B cell (primary cell): ENCODE results near the gene ABCC3. TPM values are rescaled to one million over a fixed set of nuclear protein-coding genes. Genes with fewer than 3 reads are reported as not detected.

Experiments used
- ATAC-seq: fragments of 200-7000 bp; cut with Tn5 transposase; one replicate; pipeline ENCODE4 v1.10.0; 2021; ENCODE audit warnings: low read depth, mild to moderate bottlenecking, moderate number of reproducible peaks, moderate library complexity
- CTCF ChIA-PET: fragments of 350-600 bp; sonication (Branson Sonifier 250); formaldehyde crosslinking; loops from one replicate; lab custom pipeline; 2021; ENCODE audit warnings: antibody characterized with exemption, inconsistent platforms; lab: Charles Lee
- POLR2A ChIA-PET: fragments of 350-600 bp; sonication (Branson Sonifier 250); formaldehyde crosslinking; loops from one replicate; lab custom pipeline; 2021; ENCODE audit warnings: antibody characterized with exemption; lab: Charles Lee
- DNase-seq: peaks from one replicate; pipeline ENCODE4 v3.0.0; 2013
- H2AFZ ChIP-seq: 2 replicates; pipeline ENCODE4 v1.6.1; 2012; ENCODE audit warnings: mild to moderate bottlenecking, low read depth, low read length; ENCODE audit not compliant: insufficient read depth, poor library complexity, severe bottlenecking
- H3K27ac ChIP-seq, 2 donors: 1 replicate in 1 of 2; 2 replicates in 1 of 2; pipeline ENCODE4 v1.5.1; 2012 to 2013; ENCODE audit warnings: low read length in 2 of 2, mild to moderate bottlenecking in 2 of 2, moderate library complexity in 1 of 2
- H3K27me3 ChIP-seq, 4 experiments: fragments of 200-600 bp in 1 of 4; sonication (generic) in 1 of 4; replicated peaks in 1 of 4; 1 replicate in 2 of 4; 2 replicates in 2 of 4; pipeline versions ENCODE4 v1.6.1 to v1.7.0; 2013 to 2016; ENCODE audit warnings: low read length in 3 of 4, mild to moderate bottlenecking in 2 of 4, mixed read lengths in 1 of 4, moderate library complexity in 1 of 4; ENCODE audit not compliant: insufficient read depth in 4 of 4, control insufficient read depth in 3 of 4; ENCODE audit errors: control extremely low read depth in 1 of 4
- H3K36me3 ChIP-seq, 2 experiments: replicated peaks in 1 of 2; 1 replicate in 1 of 2; 2 replicates in 1 of 2; pipeline versions ENCODE4 v1.6.1 to v1.7.1; 2013; ENCODE audit warnings: low read length in 1 of 2; ENCODE audit not compliant: insufficient read depth in 2 of 2, control insufficient read depth in 1 of 2; ENCODE audit errors: control extremely low read depth in 1 of 2, extremely low read depth in 1 of 2
- H3K4me1 ChIP-seq, 2 donors: fragments of 200-600 bp in 1 of 2; sonication (generic) in 1 of 2; 1 replicate in 1 of 2; 2 replicates in 1 of 2; pipeline versions ENCODE4 v1.5.1 to v1.6.1; 2013 to 2017; ENCODE audit warnings: low read length in 2 of 2; ENCODE audit not compliant: control insufficient read depth in 2 of 2, insufficient read depth in 2 of 2
- H3K4me2 ChIP-seq: replicated peaks from 2 replicates; pipeline ENCODE3; 2012; ENCODE audit warnings: mild to moderate bottlenecking, low read depth, low read length; ENCODE audit not compliant: poor library complexity, severe bottlenecking
- H3K4me3 ChIP-seq, 5 experiments: fragments of 200-600 bp in 1 of 5; sonication (generic) in 1 of 5; 1 replicate in 3 of 5; 2 replicates in 2 of 5; pipeline versions ENCODE4 v1.5.1 to v1.7.0; 2011 to 2016; ENCODE audit warnings: low read length in 4 of 5, mild to moderate bottlenecking in 4 of 5, low read depth in 2 of 5, control low read depth in 1 of 5, moderate library complexity in 1 of 5; ENCODE audit not compliant: insufficient read depth in 1 of 5; ENCODE audit errors: control extremely low read depth in 1 of 5, extremely low read depth in 1 of 5
- H3K79me2 ChIP-seq: fragments of 200-600 bp; sonication (generic); one replicate; pipeline ENCODE4 v1.6.0; 2016; ENCODE audit warnings: low read length; ENCODE audit not compliant: control insufficient read depth, insufficient read depth
- H3K9ac ChIP-seq: fragments of 200-600 bp; sonication (generic); 2 replicates; pipeline ENCODE4 v1.6.1; 2017; ENCODE audit warnings: mild to moderate bottlenecking, low read length, moderate library complexity
- H3K9me3 ChIP-seq, 3 donors: one replicate each; pipeline versions ENCODE4 v1.6.1 to v1.7.1; 2013; ENCODE audit warnings: low read length in 2 of 3; ENCODE audit not compliant: control insufficient read depth in 2 of 3, insufficient read depth in 1 of 3; ENCODE audit errors: control extremely low read depth in 1 of 3
- H4K20me1 ChIP-seq: 2 replicates; pipeline ENCODE4 v1.6.0; 2012; ENCODE audit warnings: mild to moderate bottlenecking, low read length; ENCODE audit not compliant: insufficient read depth, control insufficient read depth, poor library complexity, severe bottlenecking
- H3K27ac Mint-ChIP-seq: one replicate; pipeline ENCODE4 v1.8.0; 2021; ENCODE audit warnings: mixed read lengths
- H3K27me3 Mint-ChIP-seq: one replicate; pipeline ENCODE4 v1.8.0; 2021; ENCODE audit warnings: mixed read lengths
- H3K4me1 Mint-ChIP-seq: one replicate; pipeline ENCODE4 v1.8.0; 2021; ENCODE audit warnings: mixed read lengths
- H3K4me3 Mint-ChIP-seq: one replicate; pipeline ENCODE4 v1.8.0; 2021; ENCODE audit warnings: mixed read lengths
- H3K9me3 Mint-ChIP-seq: one replicate; pipeline ENCODE4 v1.8.0; 2022; ENCODE audit warnings: mixed read lengths; ENCODE audit not compliant: insufficient read depth
- EZH2 ChIP-seq: IDR thresholded peaks from 2 replicates; pipeline ENCODE4 v1.6.1; 2012; ENCODE audit warnings: borderline replicate concordance, low read depth, mild to moderate bottlenecking, moderate library complexity, low read length; ENCODE audit not compliant: insufficient read depth, poor library complexity, severe bottlenecking
- WGBS: methylation state at CpG from one replicate; pipeline ENCODE4 v1.1.5; 2013; ENCODE audit warnings: missing lambda C conversion rate; ENCODE audit not compliant: insufficient coverage; 5-methylcytosine and 5-hydroxymethylcytosine counted together
- intact Hi-C: fragments of 100-400 bp; cut with micrococcal nuclease; formaldehyde crosslinking; loops from one replicate; pipeline ENCODE4 v1.10.0; 2022
- polyA plus RNA-seq: library from polyadenylated mRNA; depleted of rRNA; stranded (reverse); fragments of >200 nt; gene quantifications from 2 replicates; pipeline ENCODE4 v1.2.3, GENCODE V29; 2012
- total RNA-seq, 2 donors: library from RNA; stranded (reverse); fragments of 120-200 nt in 1 of 2; gene quantifications; 1 replicate in 1 of 2; 2 replicates in 1 of 2; pipeline versions ENCODE4 v1.2.3 to v1.2.4, GENCODE V29; 2013 to 2022
- TF ChIP-seq, protein P1 (sequence below): fragments of 200-600 bp; IDR thresholded peaks from one replicate; pipeline ENCODE4 v1.8.0; 2022; ENCODE audit warnings: antibody characterized with exemption, mild to moderate bottlenecking

The ABCC3 gene
- total and polyA plus RNA-seq, 2 donors (not counting 1 experiment from before 2014, with no cell fraction given): 0.05 to 0.60 TPM

DNA sequence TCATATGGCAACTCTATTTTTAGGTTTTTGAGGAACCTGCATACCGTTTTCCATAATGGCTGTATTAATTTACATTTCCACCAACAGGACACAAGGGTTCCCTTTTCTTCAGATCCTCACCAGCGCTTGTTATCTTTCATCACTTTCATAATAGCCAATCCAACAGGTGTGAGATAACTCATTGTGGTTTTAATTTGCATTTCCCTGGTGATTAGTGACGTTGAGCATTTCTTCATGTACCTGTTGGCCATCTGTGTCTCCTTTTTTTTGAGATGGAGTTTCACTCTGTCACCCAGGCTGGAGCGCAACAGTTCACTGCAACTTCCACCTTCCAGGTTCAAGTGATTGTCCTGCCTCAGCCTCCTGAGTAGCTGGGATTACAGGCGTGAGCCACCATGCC lies 36.2 kb upstream of the ABCC3 start:
- ChIA-PET POLR2A (no interaction called here), CTCF (no interaction called here)
- no peak overlapping the region for H3K4me3 ChIP-seq
- Mint-ChIP-seq H3K27me3 (peaks cover 25% of the 10 kb centered on the region), H3K4me3 (no peak overlapping the region), H3K9me3 (no peaks in the 10 kb centered on the region), H3K4me1 (no peaks in the 10 kb centered on the region), H3K27ac (no peak overlapping the region)
- H3K4me1 ChIP-seq: no peaks in the 10 kb centered on the region
- no peak overlapping the region for H3K4me2 ChIP-seq
- TF ChIP-seq, protein P1, sequence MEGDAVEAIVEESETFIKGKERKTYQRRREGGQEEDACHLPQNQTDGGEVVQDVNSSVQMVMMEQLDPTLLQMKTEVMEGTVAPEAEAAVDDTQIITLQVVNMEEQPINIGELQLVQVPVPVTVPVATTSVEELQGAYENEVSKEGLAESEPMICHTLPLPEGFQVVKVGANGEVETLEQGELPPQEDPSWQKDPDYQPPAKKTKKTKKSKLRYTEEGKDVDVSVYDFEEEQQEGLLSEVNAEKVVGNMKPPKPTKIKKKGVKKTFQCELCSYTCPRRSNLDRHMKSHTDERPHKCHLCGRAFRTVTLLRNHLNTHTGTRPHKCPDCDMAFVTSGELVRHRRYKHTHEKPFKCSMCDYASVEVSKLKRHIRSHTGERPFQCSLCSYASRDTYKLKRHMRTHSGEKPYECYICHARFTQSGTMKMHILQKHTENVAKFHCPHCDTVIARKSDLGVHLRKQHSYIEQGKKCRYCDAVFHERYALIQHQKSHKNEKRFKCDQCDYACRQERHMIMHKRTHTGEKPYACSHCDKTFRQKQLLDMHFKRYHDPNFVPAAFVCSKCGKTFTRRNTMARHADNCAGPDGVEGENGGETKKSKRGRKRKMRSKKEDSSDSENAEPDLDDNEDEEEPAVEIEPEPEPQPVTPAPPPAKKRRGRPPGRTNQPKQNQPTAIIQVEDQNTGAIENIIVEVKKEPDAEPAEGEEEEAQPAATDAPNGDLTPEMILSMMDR: no peak
- no peak for TF ChIP-seq EZH2
- no peak overlapping the region for H3K9ac ChIP-seq
- H2AFZ ChIP-seq: no peak overlapping the region
- peaks cover 0 to 13% (median 0%) of the 10 kb centered on the region in 4 experiments for H3K27me3 ChIP-seq
- WGBS: 75% methylated on average over 2 of the region's 5 CpGs
- H3K79me2 ChIP-seq: no peaks in the 10 kb centered on the region
- no peaks in the 10 kb centered on the region for H3K9me3 ChIP-seq
- ATAC-seq (no peak), DNase-seq (peak; percentile 29)
- H3K36me3 ChIP-seq: no peaks in the 10 kb centered on the region
- no peak overlapping the region for H3K27ac ChIP-seq
- intact Hi-C loops: no loop called here
- no peaks in the 10 kb centered on the region for H4K20me1 ChIP-seq

DNA sequence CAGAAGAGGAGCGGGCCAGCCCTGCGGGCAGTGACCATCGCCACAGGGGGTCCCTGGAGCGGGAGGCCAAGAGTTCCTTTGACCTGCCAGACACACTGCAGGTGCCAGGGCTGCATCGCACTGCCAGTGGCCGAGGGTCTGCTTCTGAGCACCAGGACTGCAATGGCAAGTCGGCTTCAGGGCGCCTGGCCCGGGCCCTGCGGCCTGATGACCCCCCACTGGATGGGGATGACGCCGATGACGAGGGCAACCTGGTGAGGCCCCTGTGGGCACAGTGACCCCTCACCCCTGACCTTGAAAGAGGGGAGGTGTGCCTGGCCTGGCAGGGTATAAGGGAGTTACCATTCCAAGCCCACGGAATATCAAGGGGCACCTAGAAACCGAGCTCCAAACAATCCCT lies 35.1 kb upstream of the ABCC3 start:
- no peaks in the 10 kb centered on the region for H4K20me1 ChIP-seq

More for the DNA sequence above, 35.1 kb upstream of the ABCC3 start:
- ChIA-PET CTCF (no interaction called here), POLR2A (no interaction called here)
- Histone ChIP-seq H3K4me1 (no peaks in the 10 kb centered on the region), H2AFZ (no peak overlapping the region), H3K79me2 (no peaks in the 10 kb centered on the region), H3K4me2 (no peak overlapping the region), H3K4me3 (no peak overlapping the region), H3K27me3 (peaks cover 0 to 17% (median 0%) of the 10 kb centered on the region in 4 experiments), H3K27ac (no peak overlapping the region), H3K9me3 (no peaks in the 10 kb centered on the region), H3K36me3 (no peaks in the 10 kb centered on the region), H3K9ac (no peak overlapping the region)
- ATAC-seq: no peak
- Mint-ChIP-seq H3K27ac (no peak overlapping the region), H3K4me3 (no peak overlapping the region), H3K9me3 (no peaks in the 10 kb centered on the region), H3K4me1 (no peaks in the 10 kb centered on the region), H3K27me3 (peaks cover 28% of the 10 kb centered on the region)
- TF ChIP-seq, protein P1: no peak
- no peak for TF ChIP-seq EZH2
- 96% methylated on average over 13 of the region's 15 CpGs for WGBS
- no peak for DNase-seq
- intact Hi-C loops: no loop called here
